ENCODE results near the gene PLA2G4A.

Gene PLA2G4A

GRCh38 chr1:186960861-186961260, 132.1 kb downstream of the PLA2G4A start:
- no peak overlapping the region for H4K91ac ChIP-seq (ENCODE audit: low read length)
- no peaks in the 10 kb centered on the region for H3K27me3 ChIP-seq (ENCODE audit: control insufficient read depth in 1 of 2, insufficient read depth in 1 of 2, low read length in 2 of 2)
- no peak overlapping the region for H3K4me2 ChIP-seq (ENCODE audit: low read length, poor library complexity, severe bottlenecking)
- H2AK5ac ChIP-seq (ENCODE audit: low read length, severe bottlenecking): no peak overlapping the region
- H2BK5ac ChIP-seq (ENCODE audit: low read depth, low read length, poor library complexity, severe bottlenecking): no peak overlapping the region
- no peak overlapping the region for H2BK15ac ChIP-seq (ENCODE audit: low read depth, poor library complexity, severe bottlenecking)
- no peak overlapping the region for H3K18ac ChIP-seq (ENCODE audit: low read depth in 1 of 2, low read length in 2 of 2)
- H2BK120ac ChIP-seq (ENCODE audit: low read depth, low read length): no peak overlapping the region
- peaks cover 0 to 4% of the 10 kb centered on the region in 2 experiments for H3K36me3 ChIP-seq (ENCODE audit: control insufficient read depth in 1 of 2, insufficient read depth in 2 of 2, low read depth in 1 of 2, low read length in 2 of 2)
- no peak overlapping the region for H3K4me3 ChIP-seq (ENCODE audit: insufficient read depth in 1 of 2, low read depth in 1 of 2, low read length in 2 of 2)
- no peak overlapping the region for H3K9ac ChIP-seq (ENCODE audit: low read length)
- no peak overlapping the region for H2AFZ ChIP-seq (ENCODE audit: low read depth, low read length)
- no peak overlapping the region for H3K27ac ChIP-seq (ENCODE audit: low read length, poor library complexity, severe bottlenecking)
- no peak overlapping the region for H2BK12ac ChIP-seq (ENCODE audit: low read length in 2 of 2)
- no peak overlapping the region for H3K14ac ChIP-seq (ENCODE audit: low read length in 2 of 2)
- no peaks in the 10 kb centered on the region for H3K9me3 ChIP-seq (ENCODE audit: control insufficient read depth, low read length)
- no peak overlapping the region for H4K8ac ChIP-seq (ENCODE audit: low read length)
- peak; percentile 71 for DNase-seq
- 100% methylated on average over 1 of the region's 1 CpG for whole genome bisulfite sequencing
- H3K4ac ChIP-seq (ENCODE audit: low read depth in 1 of 2, low read length in 2 of 2): no peak overlapping the region
- no peaks in the 10 kb centered on the region for H3K79me1 ChIP-seq (replicated peaks; ENCODE audit: low read length, poor library complexity, severe bottlenecking)
- no peaks in the 10 kb centered on the region for H3K4me1 ChIP-seq (ENCODE audit: control insufficient read depth, insufficient read depth, low read depth, low read length)
- no peak overlapping the region for H3K23ac ChIP-seq (ENCODE audit: low read length in 2 of 2)

GRCh38 chr1:186965847-186966246, 137.1 kb downstream of the PLA2G4A start:
- no peak overlapping the region for H2AK5ac ChIP-seq (ENCODE audit: low read length, severe bottlenecking)
- no peaks in the 10 kb centered on the region for H3K36me3 ChIP-seq (ENCODE audit: control insufficient read depth in 1 of 2, insufficient read depth in 2 of 2, low read depth in 1 of 2, low read length in 2 of 2)
- H3K9ac ChIP-seq (ENCODE audit: low read length): no peak overlapping the region
- no peaks in the 10 kb centered on the region for H3K9me3 ChIP-seq (ENCODE audit: control insufficient read depth, low read length)
- no peak overlapping the region for H3K4ac ChIP-seq (ENCODE audit: low read depth in 1 of 2, low read length in 2 of 2)
- H3K4me3 ChIP-seq (ENCODE audit: insufficient read depth in 1 of 2, low read depth in 1 of 2, low read length in 2 of 2): no peak overlapping the region
- no peak overlapping the region for H3K27ac ChIP-seq (ENCODE audit: low read length, poor library complexity, severe bottlenecking)
- H2BK5ac ChIP-seq (ENCODE audit: low read depth, low read length, poor library complexity, severe bottlenecking): no peak overlapping the region
- H2BK120ac ChIP-seq (ENCODE audit: low read depth, low read length): no peak overlapping the region
- H3K4me1 ChIP-seq (ENCODE audit: control insufficient read depth, insufficient read depth, low read depth, low read length): no peaks in the 10 kb centered on the region
- no peak for DNase-seq
- no peak overlapping the region for H2BK12ac ChIP-seq (ENCODE audit: low read length in 2 of 2)
- H4K8ac ChIP-seq (ENCODE audit: low read length): no peak overlapping the region
- H2BK15ac ChIP-seq (ENCODE audit: low read depth, poor library complexity, severe bottlenecking): no peak overlapping the region
- no peak overlapping the region for H3K4me2 ChIP-seq (ENCODE audit: low read length, poor library complexity, severe bottlenecking)
- H3K14ac ChIP-seq (ENCODE audit: low read length in 2 of 2): no peak overlapping the region
- H3K79me1 ChIP-seq (replicated peaks; ENCODE audit: low read length, poor library complexity, severe bottlenecking): no peaks in the 10 kb centered on the region
- H4K91ac ChIP-seq (ENCODE audit: low read length): no peak overlapping the region
- H3K27me3 ChIP-seq (ENCODE audit: control insufficient read depth in 1 of 2, insufficient read depth in 1 of 2, low read length in 2 of 2): no peaks in the 10 kb centered on the region
- H3K23ac ChIP-seq (ENCODE audit: low read length in 2 of 2): no peak overlapping the region
- H3K18ac ChIP-seq (ENCODE audit: low read depth in 1 of 2, low read length in 2 of 2): no peak overlapping the region
- no peak overlapping the region for H2AFZ ChIP-seq (ENCODE audit: low read depth, low read length)

- Histone ChIP-seq H3K9me3 (ENCODE audit: control insufficient read depth, low read length) (no peaks in the 10 kb centered on the region), H3K4me1 (ENCODE audit: control insufficient read depth, insufficient read depth, low read depth, low read length) (no peaks in the 10 kb centered on the region), H3K18ac (ENCODE audit: low read depth in 1 of 2, low read length in 2 of 2) (no peak overlapping the region), H3K4me2 (ENCODE audit: low read length, poor library complexity, severe bottlenecking) (no peak overlapping the region), H2BK12ac (ENCODE audit: low read length in 2 of 2) (no peak overlapping the region), H3K36me3 (ENCODE audit: control insufficient read depth in 1 of 2, insufficient read depth in 2 of 2, low read depth in 1 of 2, low read length in 2 of 2) (no peaks in the 10 kb centered on the region), H4K91ac (ENCODE audit: low read length) (no peak overlapping the region), H3K23ac (ENCODE audit: low read length in 2 of 2) (no peak overlapping the region), H3K4me3 (ENCODE audit: insufficient read depth in 1 of 2, low read depth in 1 of 2, low read length in 2 of 2) (no peak overlapping the region), H3K9ac (ENCODE audit: low read length) (no peak overlapping the region), H2AFZ (ENCODE audit: low read depth, low read length) (no peak overlapping the region), H2AK5ac (ENCODE audit: low read length, severe bottlenecking) (no peak overlapping the region), H2BK5ac (ENCODE audit: low read depth, low read length, poor library complexity, severe bottlenecking) (no peak overlapping the region), H2BK15ac (ENCODE audit: low read depth, poor library complexity, severe bottlenecking) (no peak overlapping the region), H3K4ac (ENCODE audit: low read depth in 1 of 2, low read length in 2 of 2) (no peak overlapping the region), H3K27ac (ENCODE audit: low read length, poor library complexity, severe bottlenecking) (no peak overlapping the region), H3K27me3 (ENCODE audit: control insufficient read depth in 1 of 2, insufficient read depth in 1 of 2, low read length in 2 of 2) (no peaks in the 10 kb centered on the region), H2BK120ac (ENCODE audit: low read depth, low read length) (no peak overlapping the region), H3K14ac (ENCODE audit: low read length in 2 of 2) (no peak overlapping the region), H3K79me1 (replicated peaks; ENCODE audit: low read length, poor library complexity, severe bottlenecking) (no peaks in the 10 kb centered on the region), H4K8ac (ENCODE audit: low read length) (no peak overlapping the region)
- 92% methylated on average over 2 of the region's 4 CpGs for WGBS
- no peak for DNase-seq
Measured at GRCh38 chr1:186966456-186966855, 137.7 kb downstream of the PLA2G4A start.

GRCh38 chr1:186967656-186968394, 139.1 kb downstream of the PLA2G4A start:
- Histone ChIP-seq H3K4me2 (ENCODE audit: low read length, poor library complexity, severe bottlenecking) (no peak overlapping the region), H2BK12ac (ENCODE audit: low read length in 2 of 2) (no peak overlapping the region), H3K4ac (ENCODE audit: low read depth in 1 of 2, low read length in 2 of 2) (no peak overlapping the region), H3K27me3 (ENCODE audit: control insufficient read depth in 1 of 2, insufficient read depth in 1 of 2, low read length in 2 of 2) (no peaks in the 10 kb centered on the region), H2BK120ac (ENCODE audit: low read depth, low read length) (no peak overlapping the region), H3K27ac (ENCODE audit: low read length, poor library complexity, severe bottlenecking) (no peak overlapping the region), H2BK5ac (ENCODE audit: low read depth, low read length, poor library complexity, severe bottlenecking) (no peak overlapping the region), H3K4me3 (ENCODE audit: insufficient read depth in 1 of 2, low read depth in 1 of 2, low read length in 2 of 2) (peak overlapping the region in 1 of 2 experiments; percentile 27), H2AFZ (ENCODE audit: low read depth, low read length) (no peak overlapping the region), H3K79me1 (replicated peaks; ENCODE audit: low read length, poor library complexity, severe bottlenecking) (no peaks in the 10 kb centered on the region), H2AK5ac (ENCODE audit: low read length, severe bottlenecking) (no peak overlapping the region), H2BK15ac (ENCODE audit: low read depth, poor library complexity, severe bottlenecking) (no peak overlapping the region), H3K14ac (ENCODE audit: low read length in 2 of 2) (no peak overlapping the region), H3K18ac (ENCODE audit: low read depth in 1 of 2, low read length in 2 of 2) (no peak overlapping the region), H3K9ac (ENCODE audit: low read length) (no peak overlapping the region), H3K9me3 (ENCODE audit: control insufficient read depth, low read length) (no peaks in the 10 kb centered on the region), H4K8ac (ENCODE audit: low read length) (no peak overlapping the region), H3K4me1 (ENCODE audit: control insufficient read depth, insufficient read depth, low read depth, low read length) (no peaks in the 10 kb centered on the region), H3K23ac (ENCODE audit: low read length in 2 of 2) (no peak overlapping the region), H3K36me3 (ENCODE audit: control insufficient read depth in 1 of 2, insufficient read depth in 2 of 2, low read depth in 1 of 2, low read length in 2 of 2) (no peaks in the 10 kb centered on the region), H4K91ac (ENCODE audit: low read length) (no peak overlapping the region)
- WGBS: 88% methylated on average over 2 of the region's 2 CpGs
- peak; percentile 45 for DNase-seq

Data from mesenchymal stem cell (in vitro differentiated cells and primary cell).